IPS-20b (cell line): ENCODE data around the gene KAT8.
"Not testable (repeated sequence)": the region's sequence is repeated elsewhere in the genome, so short reads cannot be mapped to it uniquely, and the experiment has no call there.

Source experiments
- H3K27ac ChIP-seq: one replicate; pipeline ENCODE4 v1.5.1; 2013; ENCODE audit warnings: low read length
- H3K27me3 ChIP-seq: 2 replicates; pipeline ENCODE4 v1.6.1; 2013; ENCODE audit warnings: mild to moderate bottlenecking, low read length, inconsistent platforms; ENCODE audit not compliant: insufficient read depth
- H3K36me3 ChIP-seq: 2 replicates; pipeline ENCODE4 v1.6.1; 2013; ENCODE audit warnings: low read depth, mild to moderate bottlenecking, inconsistent platforms, low read length, moderate library complexity; ENCODE audit not compliant: insufficient read depth
- H3K4me1 ChIP-seq: 2 replicates; pipeline ENCODE4 v1.6.1; 2013; ENCODE audit warnings: mild to moderate bottlenecking, control low read depth, inconsistent platforms, low read length, moderate library complexity; ENCODE audit not compliant: insufficient read depth
- H3K4me3 ChIP-seq: 2 replicates; pipeline ENCODE4 v1.5.1; 2013; ENCODE audit warnings: mild to moderate bottlenecking, low read length, inconsistent platforms
- H3K9ac ChIP-seq: 2 replicates; pipeline ENCODE4 v1.6.1; 2013; ENCODE audit warnings: low read depth, mild to moderate bottlenecking, inconsistent platforms, low read length, moderate library complexity
- H3K9me3 ChIP-seq: 2 replicates; pipeline ENCODE4 v1.6.1; 2013; ENCODE audit warnings: mild to moderate bottlenecking, low read depth, low read length, inconsistent platforms; ENCODE audit not compliant: insufficient read depth

KAT8 gene

GRCh38 chr16:31136822-31137499, 19.5 kb downstream of the KAT8 start:
- not testable (repeated sequence) for H3K9ac ChIP-seq, H3K9me3 ChIP-seq, H3K4me3 ChIP-seq, H3K27me3 ChIP-seq, H3K27ac ChIP-seq
- Histone ChIP-seq H3K4me1 (peaks cover 35% of the 10 kb centered on the region), H3K36me3 (peaks cover 14% of the 10 kb centered on the region)

- H3K27me3 ChIP-seq: peaks cover 14% of the 10 kb centered on the region
- peaks cover 27% of the 10 kb centered on the region for H3K4me1 ChIP-seq
- no peaks in the 10 kb centered on the region for H3K9me3 ChIP-seq
- H3K9ac ChIP-seq: peak overlapping the region; percentile 39; the same call in 1 of the 2 replicates
- no peaks in the 10 kb centered on the region for H3K36me3 ChIP-seq
- no peak overlapping the region for H3K4me3 ChIP-seq
- no peak overlapping the region for H3K27ac ChIP-seq
These were observed 21.4 kb downstream of the KAT8 start for GRCh38 chr16:31138621-31139578.

GRCh38 chr16:31141071-31141469, 23.6 kb downstream of the KAT8 start:
- Histone ChIP-seq H3K27me3 (peaks cover 23% of the 10 kb centered on the region), H3K27ac (peak overlapping the region; percentile 3), H3K4me3 (peak overlapping the region; percentile 28; the same call in 1 of the 2 replicates), H3K4me1 (peaks cover 16% of the 10 kb centered on the region)
- not testable (repeated sequence) for H3K36me3 ChIP-seq, H3K9me3 ChIP-seq, H3K9ac ChIP-seq

- Histone ChIP-seq H3K4me3 (peak overlapping the region; percentile 28; the same call in 1 of the 2 replicates), H3K36me3 (no peaks in the 10 kb centered on the region), H3K4me1 (peaks cover 16% of the 10 kb centered on the region), H3K9me3 (no peaks in the 10 kb centered on the region), H3K27ac (peak overlapping the region; percentile 3), H3K9ac (peak overlapping the region; percentile 35; the same call in 1 of the 2 replicates), H3K27me3 (peaks cover 28% of the 10 kb centered on the region)
These were observed 24.1 kb downstream of the KAT8 start for GRCh38 chr16:31141489-31142108.

GRCh38 chr16:31142109-31143010, 24.9 kb downstream of the KAT8 start:
- Histone ChIP-seq H3K4me3 (peak overlapping the region; percentile 57; the same call in 1 of the 2 replicates), H3K9me3 (no peaks in the 10 kb centered on the region), H3K27me3 (peaks cover 36% of the 10 kb centered on the region), H3K36me3 (no peaks in the 10 kb centered on the region), H3K27ac (peak overlapping the region; percentile 3), H3K4me1 (peaks cover 16% of the 10 kb centered on the region), H3K9ac (peak overlapping the region; percentile 37; the same call in 1 of the 2 replicates)

GRCh38 chr16:31143011-31143693, 25.7 kb downstream of the KAT8 start:
- Histone ChIP-seq H3K9me3 (no peaks in the 10 kb centered on the region), H3K27ac (no peak overlapping the region), H3K27me3 (peaks cover 44% of the 10 kb centered on the region), H3K4me3 (peak overlapping the region; percentile 57; the same call in 1 of the 2 replicates), H3K36me3 (no peaks in the 10 kb centered on the region), H3K9ac (no peak overlapping the region), H3K4me1 (peaks cover 16% of the 10 kb centered on the region)

GRCh38 chr16:31143694-31144148, 26.3 kb downstream of the KAT8 start:
- H3K9ac ChIP-seq: no peak overlapping the region
- peaks cover 11% of the 10 kb centered on the region; the same call in 1 of the 2 replicates for H3K4me1 ChIP-seq
- no peaks in the 10 kb centered on the region for H3K9me3 ChIP-seq
- H3K27me3 ChIP-seq: peaks cover 49% of the 10 kb centered on the region
- H3K36me3 ChIP-seq: no peaks in the 10 kb centered on the region
- H3K4me3 ChIP-seq: no peak overlapping the region
- H3K27ac ChIP-seq: no peak overlapping the region

- not testable (repeated sequence) for H3K27ac ChIP-seq, H3K9ac ChIP-seq, H3K36me3 ChIP-seq, H3K4me3 ChIP-seq, H3K9me3 ChIP-seq, H3K4me1 ChIP-seq
- H3K27me3 ChIP-seq: peaks cover 52% of the 10 kb centered on the region
These were observed 27.0 kb downstream of the KAT8 start for GRCh38 chr16:31144418-31144817.

GRCh38 chr16:31145398-31145990, 28.0 kb downstream of the KAT8 start:
- Histone ChIP-seq H3K4me1 (peaks cover 6% of the 10 kb centered on the region; the same call in 1 of the 2 replicates), H3K9me3 (no peaks in the 10 kb centered on the region), H3K27ac (no peak overlapping the region), H3K36me3 (no peaks in the 10 kb centered on the region), H3K27me3 (peaks cover 52% of the 10 kb centered on the region), H3K4me3 (no peak overlapping the region), H3K9ac (no peak overlapping the region)

- Histone ChIP-seq H3K27me3 (peaks cover 52% of the 10 kb centered on the region), H3K9ac (no peak overlapping the region), H3K36me3 (no peaks in the 10 kb centered on the region), H3K9me3 (no peaks in the 10 kb centered on the region), H3K4me1 (no peaks in the 10 kb centered on the region), H3K4me3 (peak overlapping the region; percentile 59; the same call in 1 of the 2 replicates), H3K27ac (no peak overlapping the region)
These were observed 30.1 kb downstream of the KAT8 start for GRCh38 chr16:31147574-31147973.
